ENCODE data around the gene AGPAT3.

AGPAT3 gene

GRCh38 chr21:43934716-43935705 is 70.0 kb downstream of the AGPAT3 start:
- in situ Hi-C loops (cut with HindIII; ENCODE audit: low pct_ligation_motif_present, low sequenced_read_pairs): no loop called here
- H3K27me3 ChIP-seq (replicated peaks): no peaks in the 10 kb centered on the region
- H3K4me3 ChIP-seq (ENCODE audit: low read depth, low read length): no peak overlapping the region
- H3K36me3 ChIP-seq (replicated peaks): no peaks in the 10 kb centered on the region
- DNase-seq: no peak
- no peak overlapping the region for H3K27ac ChIP-seq
- TF ChIP-seq, protein P1, sequence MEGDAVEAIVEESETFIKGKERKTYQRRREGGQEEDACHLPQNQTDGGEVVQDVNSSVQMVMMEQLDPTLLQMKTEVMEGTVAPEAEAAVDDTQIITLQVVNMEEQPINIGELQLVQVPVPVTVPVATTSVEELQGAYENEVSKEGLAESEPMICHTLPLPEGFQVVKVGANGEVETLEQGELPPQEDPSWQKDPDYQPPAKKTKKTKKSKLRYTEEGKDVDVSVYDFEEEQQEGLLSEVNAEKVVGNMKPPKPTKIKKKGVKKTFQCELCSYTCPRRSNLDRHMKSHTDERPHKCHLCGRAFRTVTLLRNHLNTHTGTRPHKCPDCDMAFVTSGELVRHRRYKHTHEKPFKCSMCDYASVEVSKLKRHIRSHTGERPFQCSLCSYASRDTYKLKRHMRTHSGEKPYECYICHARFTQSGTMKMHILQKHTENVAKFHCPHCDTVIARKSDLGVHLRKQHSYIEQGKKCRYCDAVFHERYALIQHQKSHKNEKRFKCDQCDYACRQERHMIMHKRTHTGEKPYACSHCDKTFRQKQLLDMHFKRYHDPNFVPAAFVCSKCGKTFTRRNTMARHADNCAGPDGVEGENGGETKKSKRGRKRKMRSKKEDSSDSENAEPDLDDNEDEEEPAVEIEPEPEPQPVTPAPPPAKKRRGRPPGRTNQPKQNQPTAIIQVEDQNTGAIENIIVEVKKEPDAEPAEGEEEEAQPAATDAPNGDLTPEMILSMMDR (IDR thresholded peaks at IDR 0.05; ENCODE audit: low read depth, low read length, missing control alignments): no peak

- Histone ChIP-seq H3K27ac (no peak overlapping the region), H3K36me3 (replicated peaks) (no peaks in the 10 kb centered on the region), H3K4me3 (ENCODE audit: low read depth, low read length) (no peak overlapping the region), H3K27me3 (replicated peaks) (no peaks in the 10 kb centered on the region)
- no peak for DNase-seq
- in situ Hi-C loops (cut with HindIII; ENCODE audit: low pct_ligation_motif_present, low sequenced_read_pairs): no loop called here
- TF ChIP-seq, protein P1 (IDR thresholded peaks at IDR 0.05; ENCODE audit: low read depth, low read length, missing control alignments): no peak
Observed at GRCh38 chr21:43935711-43936110, 70.7 kb downstream of the AGPAT3 start.

DNA sequence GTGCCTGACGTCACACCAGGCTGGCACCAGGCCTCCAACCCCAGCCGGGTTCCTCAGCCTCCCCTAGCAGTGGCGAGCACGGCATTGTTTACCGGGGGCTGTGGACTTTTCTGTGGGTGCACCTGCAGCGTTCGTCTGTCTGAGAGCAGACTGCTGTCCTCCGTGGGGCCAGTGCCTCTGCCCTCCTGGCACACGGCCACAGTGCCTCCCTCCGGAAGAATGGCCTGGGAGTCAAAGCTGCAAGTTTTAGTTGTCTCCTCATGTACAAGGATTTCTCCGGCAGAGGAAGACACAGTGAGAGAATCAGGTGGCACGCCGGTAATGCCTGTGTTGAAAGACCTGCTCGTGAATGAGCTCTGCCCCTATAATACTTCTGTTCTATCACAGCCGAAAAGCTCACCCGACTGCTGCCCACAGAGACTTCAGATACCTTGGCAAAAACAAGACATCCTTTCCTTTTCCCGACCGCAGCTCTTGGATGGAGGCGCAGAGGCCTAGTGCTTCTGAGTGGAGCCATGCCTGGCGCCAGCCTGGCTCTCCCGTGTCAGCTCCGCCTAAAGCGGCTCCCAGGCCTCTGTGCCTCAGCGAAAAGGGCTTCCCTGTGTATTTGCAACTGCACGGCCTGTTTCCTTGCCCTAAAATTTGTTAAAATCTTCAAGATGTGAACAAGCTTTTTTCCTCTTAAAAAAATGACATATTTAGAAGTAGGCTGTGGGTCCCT is 71.4 kb downstream of the AGPAT3 start:
- TF ChIP-seq, protein P1 (IDR thresholded peaks at IDR 0.05; ENCODE audit: low read depth, low read length, missing control alignments): no peak
- no peaks in the 10 kb centered on the region for H3K27me3 ChIP-seq (replicated peaks)
- in situ Hi-C loops (cut with HindIII; ENCODE audit: low pct_ligation_motif_present, low sequenced_read_pairs): no loop called here
- H3K36me3 ChIP-seq (replicated peaks): no peaks in the 10 kb centered on the region
- no peak for DNase-seq
- H3K4me3 ChIP-seq (ENCODE audit: low read depth, low read length): no peak overlapping the region
- H3K27ac ChIP-seq: no peak overlapping the region

DNA sequence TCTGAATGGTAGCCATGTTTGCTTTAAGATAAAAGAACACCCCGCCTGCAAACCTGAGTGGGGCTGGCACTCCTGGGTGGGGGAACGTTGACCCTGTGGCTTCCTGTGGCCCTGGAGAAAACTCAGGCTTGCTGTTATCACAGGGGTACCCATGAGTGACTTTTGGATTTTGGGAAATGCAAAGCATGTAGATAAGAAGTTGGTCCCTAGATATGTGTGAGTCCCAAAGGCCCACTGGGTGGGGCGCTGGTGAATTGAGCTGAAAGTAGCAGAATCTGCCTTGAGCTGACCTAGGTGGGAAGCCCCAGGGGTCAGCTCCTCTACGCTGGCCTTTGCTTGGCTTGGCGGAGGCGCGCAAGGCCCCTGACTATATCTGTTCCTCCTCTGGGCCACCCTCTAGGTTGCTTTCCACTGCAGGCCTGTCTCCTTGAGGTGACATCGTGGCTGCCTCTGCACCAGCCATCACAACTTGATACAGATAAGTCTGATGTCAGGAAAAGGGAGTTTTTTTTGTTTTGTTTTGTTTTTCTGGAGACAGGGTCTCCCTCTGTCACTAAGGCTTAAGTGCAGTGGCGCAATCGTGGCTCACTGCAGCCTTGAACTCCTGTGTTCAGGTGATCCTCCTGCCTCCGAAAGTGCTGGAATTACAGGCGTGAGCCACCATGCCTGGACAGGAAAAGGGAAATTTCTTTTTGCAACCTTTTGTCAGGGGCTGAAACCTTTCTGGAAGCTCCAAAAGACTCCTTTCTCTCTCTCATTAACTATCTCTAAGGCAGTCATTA is 72.2 kb downstream of the AGPAT3 start:
- DNase-seq: no peak
- Histone ChIP-seq H3K36me3 (replicated peaks) (no peaks in the 10 kb centered on the region), H3K4me3 (ENCODE audit: low read depth, low read length) (no peak overlapping the region), H3K27me3 (replicated peaks) (no peaks in the 10 kb centered on the region), H3K27ac (no peak overlapping the region)
- TF ChIP-seq, protein P1 (IDR thresholded peaks at IDR 0.05; ENCODE audit: low read depth, low read length, missing control alignments): no peak
- in situ Hi-C loops (cut with HindIII; ENCODE audit: low pct_ligation_motif_present, low sequenced_read_pairs): no loop called here

- no peaks in the 10 kb centered on the region for H3K27me3 ChIP-seq (replicated peaks)
- in situ Hi-C loops (cut with HindIII; ENCODE audit: low pct_ligation_motif_present, low sequenced_read_pairs): no loop called here
- no peak overlapping the region for H3K27ac ChIP-seq
- H3K36me3 ChIP-seq (replicated peaks): no peaks in the 10 kb centered on the region
- no peak for DNase-seq
- TF ChIP-seq, protein P1 (IDR thresholded peaks at IDR 0.05; ENCODE audit: low read depth, low read length, missing control alignments): no peak
- H3K4me3 ChIP-seq (ENCODE audit: low read depth, low read length): no peak overlapping the region
Observed at GRCh38 chr21:43937891-43938309, 72.9 kb downstream of the AGPAT3 start.
